ENCODE data around the gene GDF2.
A peak's percentile ranks its signal among the peaks of the same experiment; 100 is the strongest.

The GDF2 gene

DNA sequence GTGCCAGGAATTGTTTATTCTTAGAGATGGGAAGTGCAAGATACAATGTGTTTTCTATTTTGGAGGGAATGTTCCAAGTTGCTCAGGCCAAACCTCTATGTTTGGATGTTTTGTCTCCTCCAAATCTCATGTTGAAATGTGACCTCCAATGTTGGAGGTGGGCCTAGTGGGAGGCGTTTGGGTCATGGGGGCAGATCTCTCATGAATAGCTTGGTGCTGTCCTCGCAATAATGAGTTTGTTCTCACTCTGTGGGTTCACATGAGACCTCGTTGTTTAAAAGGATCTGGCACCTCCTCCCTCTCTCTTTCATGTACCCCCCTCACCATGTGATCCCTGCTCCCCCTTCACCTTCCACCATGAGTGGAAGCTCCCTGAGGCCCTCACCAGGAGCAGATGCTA lies 30.6 kb upstream of the GDF2 start:
- DNase-seq (ENCODE audit: low read depth in 2 of 2), result no peak

DNA sequence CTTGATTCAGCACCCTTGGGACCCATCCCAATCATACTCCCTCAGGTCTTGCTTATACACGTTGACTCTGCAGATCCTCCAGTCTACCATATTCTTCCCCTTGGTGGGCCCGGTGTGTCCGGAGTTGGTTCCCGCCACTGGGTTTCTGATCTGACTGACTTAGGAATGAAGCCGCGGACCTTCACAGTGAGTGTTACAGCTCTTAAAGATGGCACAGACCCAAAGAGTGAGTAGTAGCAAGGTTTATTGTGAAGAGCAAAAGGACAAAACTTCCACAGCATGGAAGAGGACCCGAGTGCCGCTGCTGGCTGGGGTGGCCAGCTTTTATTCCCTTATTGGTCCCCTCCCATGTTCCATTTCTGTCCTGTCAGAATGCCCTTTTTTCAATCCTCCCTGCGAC lies 28.2 kb upstream of the GDF2 start:
- no peak for DNase-seq (ENCODE audit: low read depth in 2 of 2)

DNA sequence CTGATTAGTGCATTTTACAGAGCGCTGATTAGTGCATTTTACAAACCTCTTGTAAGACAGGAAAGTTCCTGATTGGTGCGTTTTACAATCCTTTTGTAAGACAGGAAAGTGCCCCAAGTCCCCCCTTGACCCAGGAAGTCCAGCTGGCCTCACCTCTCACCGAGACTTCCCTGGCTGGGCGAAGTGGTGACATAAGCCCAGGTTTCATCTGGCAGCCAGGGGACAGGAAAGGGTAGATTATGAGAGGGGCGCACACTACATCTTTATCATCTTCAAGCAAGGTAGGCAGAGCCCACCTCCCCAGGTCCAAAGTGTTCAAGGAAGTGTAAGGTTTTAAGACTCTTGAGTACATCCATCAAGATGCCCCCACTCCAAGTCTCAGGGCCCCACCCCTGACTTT lies 27.8 kb upstream of the GDF2 start:
- no peak for DNase-seq (ENCODE audit: low read depth in 2 of 2)

DNA sequence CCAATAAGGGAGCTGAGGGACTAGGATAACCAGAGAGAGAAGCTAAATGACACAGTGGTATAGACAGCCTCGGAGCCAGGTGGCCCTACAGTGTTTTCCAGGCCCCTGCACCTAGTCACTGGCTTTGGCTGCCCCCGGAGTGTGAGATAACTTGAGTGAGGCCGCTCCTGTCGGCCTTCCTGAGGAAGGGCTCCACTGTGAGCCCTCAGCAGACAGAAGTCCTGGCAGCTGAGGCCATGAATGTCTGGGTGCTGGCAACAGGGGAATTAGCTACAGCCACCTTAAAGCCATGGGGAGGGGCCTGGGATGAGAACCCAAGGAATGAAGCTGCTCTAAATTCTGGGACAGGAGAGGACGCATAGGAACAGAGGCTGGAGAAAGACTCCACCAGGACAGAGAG lies 26.8 kb upstream of the GDF2 start:
- DNase-seq (ENCODE audit: low read depth in 2 of 2), result no peak

DNA sequence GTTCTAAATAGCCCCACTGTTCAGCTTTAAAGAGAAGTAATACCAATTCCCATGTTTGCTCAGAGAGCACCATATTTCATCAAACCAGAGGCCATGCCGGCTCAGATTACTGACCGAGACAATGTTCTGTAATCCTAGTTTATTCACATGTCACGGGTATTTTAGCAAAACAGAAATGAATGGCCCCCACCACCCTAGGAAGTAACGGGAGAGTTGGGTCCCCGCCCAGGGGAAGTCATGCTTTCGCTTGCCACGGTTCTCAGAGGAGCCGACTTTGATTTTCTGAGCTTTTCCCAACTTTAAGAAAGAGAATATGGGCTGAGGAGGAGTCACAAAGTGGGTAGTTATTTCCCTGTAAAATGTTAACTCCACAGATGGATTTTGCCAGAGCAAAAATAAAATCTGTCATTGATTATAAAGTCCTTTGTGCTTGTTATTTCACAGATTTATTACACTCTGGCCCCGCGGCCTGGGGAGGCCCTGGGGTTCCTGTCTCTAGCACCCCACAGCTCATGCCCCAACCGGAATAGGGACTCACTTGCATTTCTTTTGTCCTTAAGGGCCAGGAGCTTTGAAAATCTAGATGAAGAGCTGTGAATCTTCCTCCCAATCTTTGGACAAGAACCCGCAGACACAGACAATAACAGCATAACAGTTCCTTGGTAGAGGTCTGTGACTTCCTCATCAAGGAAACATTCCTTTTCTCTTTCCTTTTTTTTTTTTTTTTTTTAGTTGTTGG lies 25.9 kb upstream of the GDF2 start:
- DNase-seq (ENCODE audit: low read depth in 2 of 2), result no peak

DNA sequence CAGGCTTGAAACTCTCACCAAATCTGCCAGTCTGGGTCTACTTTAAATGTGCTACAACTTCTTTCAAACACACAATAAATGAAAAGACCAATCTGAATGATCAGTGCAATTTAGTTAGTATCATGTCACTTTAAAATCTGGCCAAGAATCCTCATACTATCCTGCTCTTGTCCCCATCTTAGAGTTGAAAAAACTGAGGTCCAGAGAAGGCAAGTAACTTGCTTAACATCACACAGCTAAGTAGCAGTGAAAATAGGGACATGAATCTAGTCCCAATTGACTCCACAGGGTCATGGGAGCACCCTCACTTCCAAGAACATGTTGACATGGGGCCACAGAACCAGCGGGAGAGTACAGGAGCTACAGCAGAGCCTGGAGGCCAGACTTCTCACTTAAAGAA lies 25.3 kb upstream of the GDF2 start:
- no peak for DNase-seq (ENCODE audit: low read depth in 2 of 2)

DNA sequence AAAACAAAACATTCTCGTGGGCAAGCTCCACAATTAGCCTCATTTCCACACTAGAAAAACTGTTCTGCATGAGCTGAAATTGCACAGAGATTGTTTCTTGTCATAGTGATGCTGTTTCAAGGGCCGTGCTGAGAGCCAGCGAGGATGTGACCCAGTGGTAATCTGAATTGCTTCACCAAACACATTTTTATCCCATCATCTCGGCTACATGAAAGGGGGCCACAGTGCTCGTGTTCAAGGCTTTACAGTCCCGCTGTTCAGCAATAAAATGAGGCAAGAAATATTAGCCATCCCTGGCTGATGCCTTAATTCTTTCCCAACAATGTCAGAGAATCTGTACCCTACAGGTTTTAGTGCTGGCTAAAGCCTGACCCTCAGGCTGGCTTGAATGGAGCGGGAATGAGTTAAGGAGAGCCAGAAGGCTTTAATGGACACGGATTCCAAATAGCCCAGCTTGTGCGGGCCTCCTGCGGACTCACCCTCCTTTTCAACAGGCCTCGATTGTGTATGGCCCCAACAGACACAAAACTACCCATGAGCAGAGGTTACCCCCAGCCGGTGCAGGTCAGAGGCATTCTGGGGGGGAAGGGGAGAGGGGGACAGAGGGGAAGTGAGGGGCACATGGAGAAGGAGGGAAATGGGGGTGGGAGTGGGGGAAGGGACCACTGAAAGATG lies 24.3 kb upstream of the GDF2 start:
- no peak for DNase-seq (ENCODE audit: low read depth in 2 of 2)

DNA sequence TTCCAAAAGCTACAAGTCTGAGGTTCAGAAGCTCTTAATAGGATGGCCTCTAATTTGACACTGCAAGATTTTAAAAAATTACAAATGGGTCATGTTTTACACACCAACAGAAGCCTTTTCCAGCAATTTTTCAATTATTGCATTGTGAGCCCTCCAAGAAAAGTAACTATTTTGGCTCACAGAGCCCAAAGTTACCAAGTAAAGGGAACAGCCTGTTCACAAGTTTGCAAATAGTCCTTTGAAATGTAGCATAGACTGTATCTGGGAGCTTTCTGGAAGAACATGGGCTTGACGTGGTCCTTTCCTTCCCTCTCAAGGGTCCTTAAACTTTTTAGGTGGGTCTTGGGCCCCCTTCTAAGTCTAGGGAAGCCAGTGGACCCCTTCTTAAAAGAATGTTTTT lies 23.5 kb upstream of the GDF2 start:
- DNase-seq (ENCODE audit: low read depth in 2 of 2), result no peak

DNA sequence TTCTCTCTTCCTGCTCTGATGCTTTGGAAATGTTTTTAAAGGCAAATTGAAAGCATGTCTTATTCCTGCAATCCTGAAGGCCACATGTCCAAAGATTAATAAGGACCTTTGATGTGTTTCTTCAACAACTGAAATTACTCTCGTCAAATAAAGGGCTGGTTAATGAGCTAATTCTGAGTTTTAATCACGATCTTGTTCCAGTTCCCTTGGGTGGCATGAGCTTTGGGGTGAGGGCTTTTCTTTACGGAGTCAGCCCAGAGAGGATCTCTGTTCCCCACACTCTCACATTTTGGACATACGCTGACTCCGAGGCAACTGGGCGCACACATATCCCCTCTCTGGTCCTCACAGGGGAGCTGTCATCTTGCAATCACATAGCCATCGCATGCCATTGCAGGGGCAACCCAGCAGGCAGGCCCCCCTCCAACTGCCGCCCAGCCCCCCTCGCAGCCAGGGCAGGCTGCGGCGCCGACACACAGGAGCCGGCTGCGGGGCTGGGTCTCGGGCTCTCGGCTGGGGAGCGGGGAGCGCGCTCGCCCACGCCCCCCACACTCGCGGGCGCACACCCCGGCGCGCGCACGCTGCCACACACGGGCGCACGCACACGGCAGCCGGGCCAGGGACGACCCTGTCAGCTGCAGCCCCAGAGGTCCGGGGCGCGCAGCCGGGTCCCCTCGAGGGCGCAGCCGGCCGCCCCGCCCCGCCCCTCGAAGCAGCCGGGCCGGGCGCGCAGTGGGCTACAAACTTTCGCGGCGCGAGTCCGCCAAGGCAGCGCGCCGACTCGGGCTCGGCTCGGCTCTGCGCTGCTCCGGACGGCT lies 22.4 kb upstream of the GDF2 start, which contains the start of gene GDF10:
Gene GDF10 (plus strand): TSS at position 587 of the 818 bp plus-strand sequence. CDS start 455 bp downstream, outside the sequence.
- DNase-seq (ENCODE audit: low read depth in 2 of 2), result no peak

DNA sequence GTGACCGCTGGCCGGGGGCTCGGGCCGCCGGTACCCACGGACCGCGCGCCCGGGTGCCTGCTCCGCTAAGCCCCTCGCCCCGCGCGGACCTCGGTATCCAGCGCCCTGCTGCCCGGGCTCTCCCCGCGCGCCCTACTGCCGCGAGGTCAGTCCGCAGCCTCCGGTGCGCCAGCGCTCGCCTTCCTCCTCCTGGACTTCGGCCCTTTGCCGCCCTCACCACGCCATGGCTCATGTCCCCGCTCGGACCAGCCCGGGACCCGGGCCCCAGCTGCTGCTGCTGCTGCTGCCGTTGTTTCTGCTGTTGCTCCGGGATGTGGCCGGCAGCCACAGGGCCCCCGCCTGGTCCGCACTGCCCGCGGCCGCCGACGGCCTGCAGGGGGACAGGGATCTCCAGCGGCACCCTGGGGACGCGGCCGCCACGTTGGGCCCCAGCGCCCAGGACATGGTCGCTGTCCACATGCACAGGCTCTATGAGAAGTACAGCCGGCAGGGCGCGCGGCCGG lies 21.8 kb upstream of the GDF2 start:
- no peak for DNase-seq (ENCODE audit: low read depth in 2 of 2)

DNA sequence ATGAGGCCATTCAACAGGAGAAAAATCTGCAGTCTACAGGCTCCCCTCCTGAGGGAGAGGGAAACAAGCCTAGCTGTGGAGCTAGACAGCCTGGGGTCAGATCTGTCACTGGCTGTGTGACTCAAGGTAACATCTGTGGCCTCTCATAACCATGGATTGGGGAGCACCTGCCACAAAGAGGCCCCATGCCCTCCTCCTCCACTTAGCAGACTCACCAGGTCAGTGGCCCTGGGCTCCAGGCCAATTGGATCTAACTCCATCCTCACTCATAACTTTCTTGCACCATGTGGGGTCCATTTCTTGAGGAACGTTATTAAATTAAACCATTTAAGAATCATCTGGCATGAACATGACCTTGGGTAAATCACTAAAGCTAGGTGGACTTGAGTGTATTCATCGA lies 20.4 kb upstream of the GDF2 start:
- no peak for DNase-seq (ENCODE audit: low read depth in 2 of 2)

DNA sequence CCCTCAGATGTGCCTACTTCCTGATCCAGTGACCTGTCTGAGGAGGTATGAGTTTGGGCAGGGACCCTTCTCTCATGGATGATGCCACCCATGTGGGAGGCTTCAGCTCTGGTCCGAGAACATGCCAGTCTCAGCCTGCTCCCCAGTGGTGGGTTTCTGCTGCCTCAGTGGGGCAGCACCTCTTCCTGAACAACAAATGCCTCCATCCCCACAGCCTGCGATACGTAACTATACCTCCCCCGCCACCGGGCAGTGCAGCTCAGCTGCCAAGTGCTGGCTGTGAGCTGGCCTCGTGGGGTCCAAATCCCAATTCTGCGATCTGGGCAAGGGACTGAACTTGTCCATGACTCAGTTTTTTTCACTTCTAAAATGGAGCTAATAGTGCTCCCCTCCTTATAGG lies 19.1 kb upstream of the GDF2 start:
- DNase-seq (ENCODE audit: low read depth in 2 of 2), result no peak

DNA sequence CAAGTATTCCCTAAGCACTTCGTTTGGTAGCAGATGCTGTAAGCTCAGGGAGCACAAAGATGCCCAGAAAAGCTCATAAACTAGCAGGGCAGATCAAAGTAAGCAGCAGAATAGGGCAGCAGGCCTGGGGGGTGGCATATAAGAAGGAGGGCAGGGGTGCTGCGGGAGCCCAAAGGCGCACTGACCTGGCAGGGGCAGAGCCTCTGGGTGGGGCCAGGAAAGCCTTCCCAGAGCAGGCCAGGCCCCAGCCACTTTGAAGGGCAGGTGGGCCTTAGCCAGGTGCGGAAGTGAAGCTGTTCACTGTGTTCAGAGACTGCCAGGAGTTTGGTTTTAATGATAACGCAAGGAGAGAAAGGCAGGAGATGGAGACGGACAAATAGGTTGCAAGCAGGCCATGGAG lies 18.4 kb upstream of the GDF2 start:
- no peak for DNase-seq (ENCODE audit: low read depth in 2 of 2)

DNA sequence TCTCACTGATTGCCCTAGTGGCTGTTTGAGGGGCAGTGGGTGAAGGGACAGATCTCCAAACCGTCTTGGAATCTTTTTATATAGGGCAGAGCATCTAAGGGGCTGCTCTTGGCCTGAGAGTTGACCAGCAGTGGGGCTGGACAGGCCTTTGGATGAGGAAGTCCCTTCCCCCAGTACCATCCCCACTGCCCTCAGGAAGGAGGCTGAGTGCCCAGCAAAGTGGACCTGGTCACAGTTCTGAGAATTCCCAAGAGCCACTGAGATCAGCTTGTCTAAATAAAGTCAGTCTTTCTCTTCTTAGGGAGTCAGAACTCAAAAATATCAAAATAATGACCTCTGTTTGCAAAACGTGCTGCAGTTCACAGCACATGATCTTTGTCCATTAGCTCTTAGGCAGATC lies 16.7 kb upstream of the GDF2 start:
- no peak for DNase-seq (ENCODE audit: low read depth in 2 of 2)

DNA sequence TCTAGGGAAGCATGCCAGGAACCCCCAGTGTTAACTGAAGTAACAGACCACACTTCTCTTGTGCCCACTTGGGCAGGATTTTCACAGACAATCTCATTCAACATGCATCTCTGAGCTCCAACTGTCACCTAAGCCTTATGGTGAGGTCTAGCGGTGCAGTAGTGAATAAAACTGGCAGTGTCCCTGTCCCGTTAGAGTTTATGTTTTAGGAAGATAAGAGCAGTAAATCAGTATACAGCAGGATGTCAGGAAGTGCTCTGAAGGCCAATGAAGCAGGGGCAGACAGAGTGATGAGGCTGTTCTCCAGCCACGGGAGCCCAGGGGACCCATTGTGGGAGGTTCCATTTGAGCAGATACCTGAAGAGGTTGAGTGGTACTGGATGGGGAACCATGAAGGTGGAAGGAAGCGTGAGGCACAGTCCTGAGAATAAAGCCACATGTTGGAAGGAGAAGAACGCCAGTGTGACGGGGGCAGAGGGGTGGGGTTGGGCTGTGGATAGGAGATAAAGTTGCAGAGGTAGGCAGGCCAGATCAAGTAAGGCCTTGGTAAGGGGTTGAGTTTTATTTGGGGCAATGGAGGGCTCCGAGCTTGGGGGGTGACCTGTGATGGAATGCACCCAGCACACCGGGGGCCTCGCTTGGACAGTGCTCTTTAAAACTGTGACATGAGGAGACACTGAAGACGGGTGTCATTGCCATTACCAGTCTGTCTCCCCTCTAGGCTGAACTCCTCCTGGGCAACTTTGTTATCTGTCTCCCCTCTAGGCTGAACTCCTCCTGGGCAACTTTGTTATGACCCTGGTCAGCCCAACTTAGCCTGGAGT lies 15.7 kb upstream of the GDF2 start:
- no peak for DNase-seq (ENCODE audit: low read depth in 2 of 2)

DNA sequence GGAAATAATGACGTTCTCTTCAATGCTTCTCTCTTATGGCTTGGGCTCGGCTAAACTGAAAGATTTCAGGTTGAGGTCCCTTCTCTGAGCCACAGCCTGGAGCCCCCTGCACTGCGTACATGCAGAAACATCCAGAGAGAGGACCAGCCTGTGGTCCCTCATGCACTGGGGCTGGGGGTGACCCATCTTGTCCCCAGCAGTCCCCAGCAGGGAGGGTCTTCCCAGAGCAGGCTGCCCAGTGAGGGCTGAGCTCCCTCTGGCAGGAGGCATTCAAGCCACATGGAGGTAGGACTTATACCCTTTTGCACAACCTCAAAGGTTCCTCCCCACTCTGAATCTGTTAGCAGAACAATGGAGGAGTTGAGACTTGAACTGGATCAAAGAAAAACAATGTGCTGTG lies 14.9 kb upstream of the GDF2 start:
- no peak for DNase-seq (ENCODE audit: low read depth in 2 of 2)

DNA sequence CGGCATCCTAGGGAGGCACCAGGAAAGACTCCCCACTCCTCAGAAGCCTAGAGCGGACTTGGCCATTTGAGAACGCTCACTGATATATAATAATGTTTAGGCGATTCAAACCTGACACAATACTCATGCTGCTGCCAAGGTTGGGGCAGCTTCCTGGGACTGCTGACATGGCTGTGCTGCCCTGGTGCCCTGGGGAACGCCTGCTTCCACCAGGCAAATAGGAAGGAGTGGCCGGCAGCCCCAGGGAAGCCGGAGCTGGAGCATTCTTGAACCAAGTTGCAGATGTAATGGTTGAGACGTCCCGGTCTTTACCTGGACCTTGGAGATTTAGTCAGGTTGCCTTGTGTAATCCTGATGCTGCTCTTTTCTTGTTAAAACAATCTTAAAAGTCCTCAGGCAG lies 13.5 kb upstream of the GDF2 start:
- DNase-seq (ENCODE audit: low read depth in 2 of 2), result no peak

DNA sequence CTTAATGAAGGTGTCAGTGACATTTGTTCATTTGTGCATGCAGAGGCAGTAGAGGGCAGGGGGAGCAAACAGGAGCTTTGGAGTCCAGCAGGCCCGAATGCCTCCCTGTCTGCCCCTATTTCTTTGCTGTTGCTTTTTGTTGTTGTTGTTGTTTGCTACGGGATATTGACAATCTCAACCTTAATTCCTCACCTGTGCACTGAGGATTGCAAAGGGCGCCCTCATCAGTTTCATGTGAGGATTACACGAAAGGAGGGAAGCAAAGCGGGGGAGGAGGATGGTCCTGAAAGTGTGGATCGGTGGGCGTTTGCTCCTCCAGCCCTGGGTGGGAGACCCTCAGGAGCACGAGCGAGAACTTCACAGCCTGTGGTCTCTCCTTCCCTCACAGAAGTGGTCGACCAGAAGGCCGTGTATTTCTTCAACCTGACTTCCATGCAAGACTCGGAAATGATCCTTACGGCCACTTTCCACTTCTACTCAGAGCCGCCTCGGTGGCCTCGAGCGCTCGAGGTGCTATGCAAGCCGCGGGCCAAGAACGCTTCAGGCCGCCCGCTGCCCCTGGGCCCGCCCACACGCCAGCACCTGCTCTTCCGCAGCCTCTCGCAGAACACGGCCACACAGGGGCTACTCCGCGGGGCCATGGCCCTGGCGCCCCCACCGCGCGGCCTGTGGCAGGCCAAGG lies 12.7 kb upstream of the GDF2 start:
- no peak for DNase-seq (ENCODE audit: low read depth in 2 of 2)

DNA sequence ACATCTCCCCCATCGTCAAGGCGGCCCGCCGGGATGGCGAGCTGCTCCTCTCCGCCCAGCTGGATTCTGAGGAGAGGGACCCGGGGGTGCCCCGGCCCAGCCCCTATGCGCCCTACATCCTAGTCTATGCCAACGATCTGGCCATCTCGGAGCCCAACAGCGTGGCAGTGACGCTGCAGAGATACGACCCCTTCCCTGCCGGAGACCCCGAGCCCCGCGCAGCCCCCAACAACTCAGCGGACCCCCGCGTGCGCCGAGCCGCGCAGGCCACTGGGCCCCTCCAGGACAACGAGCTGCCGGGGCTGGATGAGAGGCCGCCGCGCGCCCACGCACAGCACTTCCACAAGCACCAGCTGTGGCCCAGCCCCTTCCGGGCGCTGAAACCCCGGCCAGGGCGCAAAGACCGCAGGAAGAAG lies 12.2 kb upstream of the GDF2 start:
- no peak for DNase-seq (ENCODE audit: low read depth in 2 of 2)

DNA sequence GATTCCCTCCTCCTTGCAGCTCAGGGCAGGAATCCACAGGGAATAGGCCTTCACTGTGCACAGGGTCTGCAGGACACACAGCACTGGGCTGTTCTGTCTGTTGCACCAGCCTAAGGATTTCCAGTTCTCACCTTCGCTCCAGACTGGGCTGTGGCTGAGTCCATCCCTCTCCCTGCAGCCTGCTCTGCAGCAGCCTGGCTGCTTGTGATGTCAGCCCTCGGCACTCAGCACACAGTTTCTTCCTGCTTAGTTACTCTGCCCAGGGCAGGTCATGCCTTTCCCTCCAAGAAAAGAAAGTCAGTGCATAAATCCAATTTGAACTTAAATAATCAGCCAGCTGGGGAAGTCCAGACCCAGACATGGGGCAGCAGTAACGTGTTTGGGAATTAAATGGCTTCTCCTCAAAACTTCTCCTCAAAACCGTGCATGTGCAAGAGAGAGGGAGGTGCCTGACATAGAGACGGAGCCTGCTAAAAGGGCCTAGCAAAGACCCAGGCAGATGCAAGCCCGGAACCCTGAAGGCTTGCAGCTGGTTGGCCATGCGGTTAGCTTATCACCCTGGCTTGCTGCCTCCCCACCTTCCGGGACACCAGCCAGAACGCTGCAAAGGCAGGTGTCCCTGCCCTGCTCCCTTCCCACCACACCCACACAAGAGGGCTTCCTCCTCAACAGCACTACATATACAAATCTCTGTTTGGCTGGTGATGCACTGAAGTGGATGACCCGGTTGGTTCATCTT lies 10.9 kb upstream of the GDF2 start:
- DNase-seq (ENCODE audit: low read depth in 2 of 2), result peak in 1 of 2 donors; percentile 6
